GM12801 (cell line): Measurements from ENCODE around the gene KIAA1671.

Experiments used
- TF ChIP-seq, protein P1 (sequence below): IDR thresholded peaks from one replicate; pipeline ENCODE4 v1.5.1; 2011; ENCODE audit warnings: control low read depth; ENCODE audit not compliant: insufficient read length; ENCODE audit errors: extremely low read depth

Gene KIAA1671

DNA sequence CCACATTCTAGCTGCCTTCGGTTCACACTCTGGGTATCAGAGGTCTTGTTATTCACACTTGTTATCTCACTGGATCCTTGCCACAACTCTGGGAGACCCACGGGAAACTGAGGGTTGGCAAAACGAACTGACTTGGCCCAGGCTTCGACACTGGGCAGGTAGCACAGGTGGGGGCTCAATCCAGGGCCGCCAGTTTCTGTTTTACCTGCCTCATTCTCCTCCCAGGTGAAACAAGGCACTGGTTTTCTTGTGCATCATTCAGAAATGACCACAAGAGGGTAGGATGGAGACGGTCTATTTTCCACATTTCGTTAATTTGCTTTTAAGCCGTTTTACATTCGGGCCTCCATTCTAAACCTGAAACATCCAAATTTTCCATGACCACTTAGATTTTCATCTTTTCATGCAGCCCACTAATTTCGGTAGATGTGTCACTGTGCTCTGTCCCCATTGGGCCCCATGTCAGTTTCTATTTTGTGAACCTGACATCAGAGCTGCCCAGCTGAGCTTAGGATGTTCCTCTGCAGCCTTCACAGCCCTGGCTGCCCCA is 108.1 kb downstream of the KIAA1671 start:
- TF ChIP-seq, protein P1, sequence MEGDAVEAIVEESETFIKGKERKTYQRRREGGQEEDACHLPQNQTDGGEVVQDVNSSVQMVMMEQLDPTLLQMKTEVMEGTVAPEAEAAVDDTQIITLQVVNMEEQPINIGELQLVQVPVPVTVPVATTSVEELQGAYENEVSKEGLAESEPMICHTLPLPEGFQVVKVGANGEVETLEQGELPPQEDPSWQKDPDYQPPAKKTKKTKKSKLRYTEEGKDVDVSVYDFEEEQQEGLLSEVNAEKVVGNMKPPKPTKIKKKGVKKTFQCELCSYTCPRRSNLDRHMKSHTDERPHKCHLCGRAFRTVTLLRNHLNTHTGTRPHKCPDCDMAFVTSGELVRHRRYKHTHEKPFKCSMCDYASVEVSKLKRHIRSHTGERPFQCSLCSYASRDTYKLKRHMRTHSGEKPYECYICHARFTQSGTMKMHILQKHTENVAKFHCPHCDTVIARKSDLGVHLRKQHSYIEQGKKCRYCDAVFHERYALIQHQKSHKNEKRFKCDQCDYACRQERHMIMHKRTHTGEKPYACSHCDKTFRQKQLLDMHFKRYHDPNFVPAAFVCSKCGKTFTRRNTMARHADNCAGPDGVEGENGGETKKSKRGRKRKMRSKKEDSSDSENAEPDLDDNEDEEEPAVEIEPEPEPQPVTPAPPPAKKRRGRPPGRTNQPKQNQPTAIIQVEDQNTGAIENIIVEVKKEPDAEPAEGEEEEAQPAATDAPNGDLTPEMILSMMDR, result no peak

DNA sequence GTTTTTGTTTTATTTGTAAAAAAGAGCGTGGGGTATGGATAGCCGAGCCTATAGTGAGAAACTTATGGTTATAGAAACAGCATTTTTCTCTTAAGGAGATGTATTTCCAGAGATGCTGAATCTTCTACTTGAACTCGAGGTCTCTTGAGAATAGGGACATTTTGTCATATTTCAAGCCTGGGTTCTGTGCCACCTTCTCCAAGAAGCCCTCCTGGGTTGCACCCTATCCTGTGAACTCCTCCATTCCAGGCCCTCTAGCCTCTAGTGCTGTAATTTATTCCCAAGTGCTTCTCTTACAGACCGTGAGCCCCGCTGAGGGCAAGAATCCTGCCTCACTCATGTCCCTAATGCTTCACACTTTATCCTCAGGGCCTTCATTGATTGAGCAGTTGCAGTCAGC is 108.6 kb downstream of the KIAA1671 start:
- TF ChIP-seq, protein P1, result no peak

DNA sequence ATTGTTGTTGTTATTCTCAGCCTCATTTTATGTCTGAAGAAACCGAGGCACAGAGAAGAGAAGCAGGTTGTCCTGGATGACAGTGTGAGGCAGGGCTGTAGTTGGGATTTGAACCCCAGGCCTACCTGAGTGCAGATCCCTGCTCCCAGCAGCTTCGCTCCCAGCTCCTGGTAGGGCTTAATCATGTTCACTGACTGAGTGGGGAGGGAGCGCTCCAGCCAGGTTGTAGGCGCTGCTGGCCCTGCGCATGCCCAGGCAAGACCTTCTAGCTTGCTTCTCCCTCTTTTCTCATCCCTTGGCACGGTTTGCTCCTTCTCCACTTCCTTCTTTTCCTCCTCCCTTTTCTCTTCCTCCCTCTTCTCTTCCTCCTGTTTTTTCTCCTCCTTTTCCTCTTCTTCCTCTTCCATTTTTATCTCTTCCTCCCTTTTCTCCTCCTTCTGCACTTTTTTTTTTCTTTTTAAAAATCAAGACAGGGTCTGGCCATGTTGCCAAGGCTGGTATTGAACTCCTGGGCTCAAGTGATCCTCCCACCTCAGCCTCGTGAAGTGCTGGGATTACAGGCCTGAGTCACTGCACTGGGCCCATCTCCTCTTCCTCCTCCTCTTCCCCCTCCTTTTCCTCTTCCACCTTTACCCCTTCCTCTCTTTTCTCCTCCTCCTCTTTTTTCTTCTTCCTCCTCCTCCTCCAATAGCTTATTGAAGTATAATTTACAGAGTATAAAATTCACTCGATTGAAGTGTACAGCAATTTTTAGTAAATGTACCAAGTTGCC is 109.3 kb downstream of the KIAA1671 start:
- TF ChIP-seq, protein P1, result no peak

DNA sequence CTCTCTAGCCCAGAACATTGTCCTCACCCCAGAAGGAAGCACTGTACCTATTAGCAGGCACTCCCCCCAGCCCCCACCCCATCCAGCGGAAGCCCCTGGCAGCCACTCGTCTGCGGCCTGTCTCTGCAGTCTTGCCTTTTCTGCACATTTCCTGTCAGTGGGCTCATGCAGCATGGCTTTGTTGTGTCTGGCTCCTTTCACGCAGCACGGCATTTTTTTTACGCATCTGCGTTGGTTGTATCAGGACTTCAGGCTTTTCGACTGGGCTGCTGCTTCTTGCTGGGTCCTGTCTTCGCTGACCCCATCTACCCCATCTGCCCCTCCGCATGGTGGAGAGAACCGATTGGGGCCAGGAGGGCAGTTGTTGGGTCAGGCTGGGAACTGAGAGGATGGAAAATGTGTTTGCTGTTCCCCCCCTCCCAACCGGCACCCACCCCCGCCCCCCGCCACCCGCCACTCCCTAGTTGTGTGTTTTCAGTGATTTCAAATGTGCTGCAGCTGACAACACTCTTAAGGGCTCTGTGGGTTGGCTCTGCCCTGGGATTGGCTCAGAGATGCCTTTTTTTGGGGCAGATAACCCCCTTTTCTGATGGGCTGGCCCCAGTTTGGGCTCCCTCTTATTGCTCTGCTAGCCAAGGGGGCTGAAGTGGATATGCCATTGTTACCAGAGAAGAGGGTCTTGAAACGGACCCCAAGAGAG is 110.0 kb downstream of the KIAA1671 start:
- TF ChIP-seq, protein P1, result no peak

DNA sequence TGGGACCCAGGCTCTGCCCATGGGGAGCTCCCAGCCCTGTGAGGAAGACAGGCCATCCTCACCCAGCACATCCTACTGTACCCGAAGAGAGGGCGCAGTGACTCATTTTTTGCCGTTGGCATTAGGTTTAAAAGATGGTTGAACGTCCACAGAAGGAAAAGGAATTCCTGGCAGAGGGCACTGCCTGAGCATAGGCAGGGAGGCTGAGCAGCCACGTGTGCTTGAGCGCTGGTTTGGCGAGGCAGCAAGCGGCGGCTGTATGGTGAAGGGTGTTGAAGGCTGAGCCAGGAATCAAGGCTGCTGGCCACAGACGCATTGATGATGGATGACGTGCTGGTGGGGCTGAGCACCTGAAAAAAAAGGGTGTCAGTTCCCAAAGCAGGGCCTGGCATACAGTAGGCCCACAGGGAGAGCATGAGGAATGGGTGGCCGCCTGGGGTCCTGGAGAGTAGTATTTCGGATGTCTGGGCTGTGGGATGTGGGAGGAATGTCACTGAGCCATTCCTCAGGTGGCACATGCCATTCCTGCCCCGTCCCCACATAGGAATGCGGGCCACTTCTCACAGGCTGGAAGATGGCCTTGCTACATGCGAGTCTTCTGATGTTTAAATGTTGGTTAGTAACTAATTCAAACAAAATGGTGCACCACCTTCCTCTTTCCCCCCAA is 112.5 kb downstream of the KIAA1671 start:
- TF ChIP-seq, protein P1, result no peak

DNA sequence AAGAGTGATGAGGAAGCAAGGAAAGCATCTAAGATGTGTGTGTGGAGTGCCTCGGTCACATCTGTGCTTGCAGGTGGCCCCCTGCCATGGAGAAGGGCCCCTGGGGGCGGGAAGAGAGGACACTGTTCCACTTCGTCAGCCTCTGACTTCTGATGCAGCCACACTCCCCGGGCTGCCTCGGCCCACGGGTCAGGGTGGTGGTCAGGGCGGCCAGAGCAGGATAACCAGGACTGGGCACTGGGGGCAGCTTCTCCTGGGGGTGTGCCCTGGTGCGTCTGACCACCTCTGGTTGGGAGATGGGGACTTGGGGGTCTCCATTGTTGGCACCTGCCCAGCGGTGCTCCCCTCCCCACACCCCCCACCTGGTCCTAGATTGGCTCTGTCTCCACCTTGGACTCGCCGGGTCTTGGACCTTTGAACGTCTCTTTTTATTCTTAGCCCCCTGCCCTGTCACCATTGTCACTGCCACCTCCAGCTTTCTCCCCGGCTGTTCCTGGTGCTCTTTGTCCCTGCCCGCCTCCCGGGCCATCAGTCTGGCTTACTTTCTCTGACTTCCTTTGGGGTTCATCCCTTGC is 114.4 kb downstream of the KIAA1671 start:
- TF ChIP-seq, protein P1, result no peak
